PFSK-1 (cell line): ENCODE data around the gene PROCA1.

Experiments used
- FOXP2 ChIP-seq: optimal IDR thresholded peaks from 2 replicates; pipeline ENCODE3; 2011; ENCODE audit warnings: borderline replicate concordance, control low read depth, inconsistent platforms; ENCODE audit not compliant: insufficient read depth; ENCODE audit errors: extremely low read length, extremely low read depth
- POLR2AphosphoS5 ChIP-seq: IDR thresholded peaks from 2 replicates; pipeline ENCODE4 v1.6.1; 2012; ENCODE audit warnings: low read depth, mild to moderate bottlenecking, control low read depth, low read length, moderate library complexity
- REST ChIP-seq, 2 experiments: IDR thresholded peaks; 2 replicates each; pipeline versions ENCODE4 v1.6.1 to v1.8.0; 2011 to 2012; ENCODE audit warnings: low read depth in 2 of 2, low read length in 2 of 2, control low read depth in 1 of 2, inconsistent platforms in 1 of 2, mild to moderate bottlenecking in 1 of 2, moderate library complexity in 1 of 2; ENCODE audit not compliant: insufficient read depth in 1 of 2
- SIN3A ChIP-seq: IDR thresholded peaks from 2 replicates; pipeline ENCODE4 v1.6.1; 2012; ENCODE audit warnings: mild to moderate bottlenecking, low read length, moderate library complexity, borderline replicate concordance; ENCODE audit not compliant: insufficient read depth
- TAF1 ChIP-seq: IDR thresholded peaks from 2 replicates; pipeline ENCODE4 v1.6.1; 2012; ENCODE audit warnings: low read length, control low read depth, borderline replicate concordance; ENCODE audit not compliant: insufficient read depth

GRCh38 chr17:28655160-28655559 is 56.5 kb downstream of the PROCA1 start:
- TF ChIP-seq TAF1, result no peak
- TF ChIP-seq REST (IDR thresholded peaks at IDR 0.05; ENCODE audit: insufficient read depth in 1 of 2, low read depth in 2 of 2, low read length in 2 of 2), result no peak
- TF ChIP-seq SIN3A, result no peak
- TF ChIP-seq POLR2AphosphoS5, result no peak
- TF ChIP-seq FOXP2, result no peak
